G401.6 (cell line): Measurements from ENCODE around the gene VAT1.
A peak's percentile ranks its signal among the peaks of the same experiment; 100 is the strongest.
"Not testable (repeated sequence)": the region's sequence is repeated elsewhere in the genome, so short reads cannot be mapped to it uniquely, and the experiment has no call there.

Experiments
- FAIRE-seq: peaks from 2 replicates; lab custom pipeline; 2012; peaks lifted over from hg19 to GRCh38; lab: Jason Lieb, UNC

VAT1 gene

GRCh38 chr17:43006639-43007551 is 15.3 kb downstream of the VAT1 start, which contains the start of gene IFI35:
IFI35 (plus strand) TSS chr17:43006784; CDS start chr17:43006948, 164 bp downstream.
- FAIRE-seq, result peak; percentile 69

DNA sequence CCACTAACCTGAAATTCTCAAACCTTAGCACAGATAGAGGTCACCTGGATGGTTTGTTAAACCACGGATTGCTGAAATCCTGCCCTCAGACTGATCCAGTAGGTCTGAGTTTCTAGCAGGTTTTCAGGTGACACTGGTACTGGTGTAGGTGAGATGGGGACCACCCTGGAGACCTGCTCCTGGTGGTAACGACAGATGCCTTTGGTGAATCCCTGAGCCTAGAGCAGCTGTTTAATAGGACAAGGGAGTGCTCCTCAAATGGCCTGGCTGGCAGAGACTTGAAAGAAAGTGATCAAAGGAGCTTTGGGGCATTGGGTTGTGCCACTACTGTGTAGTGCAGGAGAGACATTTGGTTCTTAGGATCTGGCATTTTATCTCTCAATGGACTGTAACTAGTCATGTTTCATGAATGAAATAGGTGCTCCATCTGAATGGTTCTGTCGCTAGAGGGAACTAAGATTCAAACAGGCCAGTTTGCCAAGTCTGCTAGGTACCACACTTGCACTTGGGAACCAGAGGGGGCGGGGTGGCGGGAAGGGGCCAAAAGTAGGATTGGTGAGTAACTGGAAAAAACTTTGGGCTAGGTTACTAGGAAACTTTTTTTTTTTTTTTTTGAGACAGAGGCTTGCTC is 18.5 kb downstream of the VAT1 start:
- peak; percentile 95 for FAIRE-seq

DNA sequence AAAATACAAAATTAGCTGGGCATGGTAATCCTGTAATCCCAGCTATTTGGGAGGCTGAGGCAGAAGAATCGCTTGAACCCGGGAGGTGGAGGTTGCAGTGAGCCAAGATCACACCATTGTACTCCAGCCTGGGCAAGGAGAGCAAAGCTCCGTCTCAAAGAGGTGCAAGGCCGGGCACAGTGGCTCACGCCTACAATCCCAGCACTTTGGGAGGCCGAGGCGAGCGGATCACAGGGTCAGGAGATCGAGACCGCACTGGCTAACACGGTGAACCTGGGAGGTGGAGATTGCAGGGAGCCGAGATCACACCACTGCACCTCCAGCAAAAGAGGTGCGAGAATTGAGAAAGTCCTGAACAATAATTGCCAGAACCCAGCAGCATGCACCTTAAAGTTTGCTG is 21.3 kb downstream of the VAT1 start:
- FAIRE-seq, result not testable (repeated sequence)

DNA sequence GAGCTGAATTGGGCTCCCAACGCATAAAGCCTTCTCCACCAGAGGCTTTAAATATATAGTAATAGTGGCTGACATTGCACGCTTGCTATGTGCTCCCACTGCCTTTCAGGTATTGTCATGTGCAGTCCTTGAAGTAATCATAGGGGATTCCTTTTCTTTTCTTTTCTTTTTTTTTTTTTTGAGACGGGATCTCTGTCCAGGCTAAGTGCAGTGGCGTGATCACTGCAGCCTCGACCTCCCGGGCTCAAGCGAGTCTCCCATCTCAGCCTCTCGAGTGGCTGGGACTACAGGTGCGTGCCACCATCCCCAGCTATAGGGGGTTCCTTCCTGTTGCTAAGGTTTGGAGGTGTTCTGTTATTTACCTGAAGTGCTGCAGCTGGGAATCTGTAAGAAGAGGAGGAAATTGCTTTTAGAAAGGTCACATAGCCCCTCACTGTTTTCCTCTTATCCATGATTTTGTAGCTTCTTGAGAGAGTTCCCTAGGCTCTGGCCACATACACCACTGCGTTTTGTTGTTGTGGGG is 23.1 kb downstream of the VAT1 start:
- no peak for FAIRE-seq

GRCh38 chr17:42997984-42998938 is 23.9 kb downstream of the VAT1 start, which contains the start of gene RPL27:
RPL27 (plus strand) TSS chr17:42998419; CDS start chr17:42998751, 332 bp downstream.
- peak; percentile 99 for FAIRE-seq

- no peak for FAIRE-seq
These were observed 24.7 kb downstream of the VAT1 start for GRCh38 chr17:42997390-42997983.

- FAIRE-seq, result not testable (repeated sequence)
These were observed 28.3 kb downstream of the VAT1 start for GRCh38 chr17:42993913-42994312.

DNA sequence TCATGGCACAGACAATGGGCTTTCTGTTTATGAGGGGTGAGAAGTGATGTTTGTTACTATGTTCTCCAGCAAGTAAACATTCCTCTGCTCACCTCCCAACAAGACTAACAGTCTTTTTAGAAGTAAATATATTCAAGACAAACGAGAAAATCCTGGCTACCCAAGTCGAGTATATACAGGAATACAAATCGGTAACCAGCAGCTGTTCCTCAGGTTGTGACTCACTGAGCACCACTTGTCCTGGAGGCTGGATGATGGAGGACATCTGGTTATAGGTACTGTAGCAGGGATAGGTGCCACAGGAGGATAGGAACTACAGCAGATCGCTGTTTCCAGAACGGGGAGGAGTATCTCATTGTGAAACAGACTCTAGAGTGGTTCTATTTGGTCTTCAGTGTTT is 29.3 kb downstream of the VAT1 start:
- no peak for FAIRE-seq

DNA sequence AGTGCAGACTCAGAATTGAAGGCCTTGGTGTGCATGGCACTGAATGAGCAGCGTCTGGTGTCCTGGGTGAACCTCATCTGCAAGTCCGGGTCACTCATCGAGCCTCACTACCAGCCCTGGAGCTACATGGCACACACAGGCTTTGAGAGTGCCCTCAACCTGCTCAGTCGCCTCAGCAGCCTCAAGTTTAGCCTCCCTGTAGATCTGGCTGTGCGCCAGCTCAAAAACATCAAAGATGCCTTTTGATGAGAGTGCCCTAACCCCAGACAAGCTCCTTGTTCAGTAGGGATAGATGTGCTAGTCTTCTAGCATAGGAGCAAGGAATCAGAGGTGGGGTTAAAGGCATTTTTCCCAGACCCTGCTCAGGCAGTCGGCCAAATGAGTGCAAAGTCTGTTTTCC is 30.7 kb downstream of the VAT1 start:
- no peak for FAIRE-seq

DNA sequence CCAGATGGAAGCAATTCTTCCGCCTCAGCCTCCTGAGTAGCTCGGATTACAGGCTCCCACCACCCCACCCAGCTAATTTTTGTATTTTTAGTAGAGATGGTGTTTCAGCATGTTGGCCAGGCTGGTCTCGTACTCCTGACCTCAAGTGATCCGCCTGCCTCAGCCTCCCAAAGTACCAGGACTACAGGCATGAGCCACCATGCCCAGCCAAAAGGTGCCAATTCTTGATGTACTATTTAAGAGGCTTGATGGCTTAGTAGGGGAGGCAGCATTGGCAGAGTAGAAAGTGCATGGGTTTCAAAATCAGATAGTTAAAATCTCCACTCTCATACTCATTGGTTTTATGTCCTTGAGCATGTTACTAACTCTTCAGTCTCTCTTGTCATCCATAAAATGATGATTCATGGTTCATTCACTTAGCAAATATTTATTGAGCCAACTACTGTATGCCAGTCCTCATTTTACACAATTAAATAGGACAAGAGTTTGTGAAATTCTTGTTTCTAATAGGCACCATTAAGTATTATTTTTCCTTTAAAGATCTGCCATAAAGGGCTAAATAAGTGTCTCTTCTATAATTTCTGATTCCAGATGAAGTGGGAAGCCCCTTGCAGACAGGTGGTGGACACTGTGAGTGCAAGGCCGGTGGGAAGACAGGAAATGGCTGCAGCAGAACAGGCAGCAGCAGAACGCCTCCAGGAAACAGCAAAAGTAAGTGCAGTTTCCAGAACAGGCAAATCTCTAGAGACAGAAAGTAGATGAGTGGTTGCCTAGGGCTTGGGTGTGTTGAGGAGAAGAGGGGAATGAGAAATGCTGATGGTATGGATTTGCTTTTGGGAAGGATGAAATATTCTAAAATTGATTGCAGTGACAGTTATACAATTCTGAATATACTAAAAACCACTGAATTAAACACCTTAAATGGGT is 32.2 kb downstream of the VAT1 start:
- FAIRE-seq, result no peak

GRCh38 chr17:42989141-42989540 is 33.0 kb downstream of the VAT1 start:
- FAIRE-seq, result no peak

GRCh38 chr17:42985225-42985624 is 37.0 kb downstream of the VAT1 start:
- no peak for FAIRE-seq

DNA sequence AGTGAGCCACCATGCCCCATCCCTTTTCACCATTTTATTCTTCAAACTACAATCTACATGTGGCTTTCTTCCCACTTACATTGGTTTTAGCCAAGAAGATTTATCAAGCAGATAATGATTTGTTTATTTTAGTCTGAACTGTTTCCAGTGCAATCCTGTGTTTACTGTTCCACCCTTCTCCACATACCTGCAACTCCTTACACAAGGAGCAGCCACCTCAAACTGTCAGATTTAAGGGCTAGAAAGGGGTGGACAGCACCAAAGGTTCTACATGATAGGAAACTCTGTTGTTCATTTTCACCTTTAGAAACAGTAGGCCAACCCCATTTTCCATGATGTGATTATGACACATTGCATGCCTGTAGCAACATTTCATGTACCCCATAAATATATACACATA is 39.9 kb downstream of the VAT1 start:
- no peak for FAIRE-seq

GRCh38 chr17:42980766-42981397 is 41.3 kb downstream of the VAT1 start:
- FAIRE-seq, result no peak

- no peak for FAIRE-seq
These were observed 41.9 kb downstream of the VAT1 start, which contains the start of gene RUNDC1 for GRCh38 chr17:42980274-42980765. RUNDC1 (plus strand) TSS chr17:42980565; CDS start chr17:42980577, 12 bp downstream.

DNA sequence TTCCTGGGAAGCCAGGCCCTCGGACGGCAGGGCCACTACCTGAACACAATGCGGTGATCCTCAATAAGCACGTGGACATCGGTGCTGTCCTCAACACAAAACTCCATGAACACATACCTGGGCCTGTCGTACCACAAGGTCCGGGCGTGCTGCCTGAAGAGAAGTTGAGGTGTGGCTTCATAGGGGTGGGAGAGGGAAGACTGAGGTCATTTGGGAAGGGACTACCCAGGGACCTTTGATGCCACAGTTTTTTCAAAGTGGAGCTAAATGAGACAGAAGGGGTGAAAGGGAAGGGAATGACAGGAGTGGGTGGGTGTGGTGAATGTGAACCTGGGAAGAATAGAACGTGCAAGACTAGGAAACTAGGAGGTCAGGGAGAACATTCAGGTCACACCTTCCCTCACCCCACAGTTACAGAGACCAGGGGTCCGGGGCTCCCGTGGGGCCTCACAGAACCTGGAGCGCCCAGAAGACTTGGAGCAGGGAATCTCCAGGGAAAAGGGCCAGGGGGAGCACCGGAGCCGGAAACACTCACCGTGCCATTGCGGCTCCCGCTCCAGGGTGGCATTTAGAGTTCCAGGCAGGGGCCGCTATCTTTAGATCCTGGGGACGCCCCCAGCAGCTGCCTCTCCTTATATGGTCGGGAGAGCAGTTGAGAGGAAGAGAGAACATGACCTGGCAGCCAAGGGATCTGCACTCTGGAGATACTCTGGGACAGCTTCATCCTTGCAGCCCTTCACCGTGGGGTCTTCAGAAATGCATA is 42.5 kb downstream of the VAT1 start, which contains the start of gene PTGES3L:
TSS of gene PTGES3L (minus strand) at position 570 of the 763 bp plus-strand sequence. CDS start at position 543, 27 bp downstream.
- no peak for FAIRE-seq

- not testable (repeated sequence) for FAIRE-seq
These were observed 46.5 kb downstream of the VAT1 start for GRCh38 chr17:42975701-42976100.

DNA sequence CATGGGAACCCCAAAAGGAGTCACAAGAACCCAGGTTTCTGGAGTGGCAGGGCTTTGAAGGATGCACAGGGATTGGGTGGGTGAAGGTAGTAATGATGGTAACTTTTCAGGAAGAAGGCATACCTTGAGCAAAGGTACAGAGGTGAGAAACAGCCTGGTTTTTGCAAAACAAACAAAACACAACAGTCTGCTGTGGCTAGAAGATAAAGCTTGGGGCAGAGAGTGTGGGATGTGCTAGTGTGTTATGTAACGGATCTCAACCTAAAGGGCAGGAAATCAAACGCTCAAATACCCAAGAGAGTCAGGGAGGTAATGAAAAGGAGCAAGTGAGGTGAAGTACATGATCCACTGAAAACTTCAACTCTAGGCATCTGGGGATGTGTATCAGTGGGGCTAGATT is 46.9 kb downstream of the VAT1 start:
- FAIRE-seq, result no peak

DNA sequence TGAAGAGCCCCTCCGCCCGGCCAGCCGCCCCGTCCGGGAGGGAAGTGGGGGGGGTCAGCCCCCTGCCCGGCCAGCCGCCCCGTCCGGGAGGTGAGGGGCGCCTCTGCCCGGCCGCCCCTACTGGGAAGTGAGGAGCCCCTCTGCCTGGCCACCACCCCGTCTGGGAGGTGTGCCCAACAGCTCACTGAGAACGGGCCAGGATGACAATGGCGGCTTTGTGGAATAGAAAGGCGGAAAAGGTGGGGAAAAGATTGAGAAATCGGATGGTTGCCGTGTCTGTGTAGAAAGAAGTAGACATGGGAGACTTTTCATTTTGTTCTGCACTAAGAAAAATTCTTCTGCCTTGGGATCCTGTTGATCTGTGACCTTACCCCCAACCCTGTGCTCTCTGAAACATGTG is 48.9 kb downstream of the VAT1 start:
- not testable (repeated sequence) for FAIRE-seq
